ENCODE data around the gene DDX39B. TPM values are rescaled to one million over a fixed set of nuclear protein-coding genes. Genes with fewer than 3 reads are reported as not detected.

Gene DDX39B
- total and polyA plus RNA-seq, 2 of the 8 experiments (the other 6 are each of a cell fraction or from before 2014, with no cell fraction given) = 780 to 1,164 TPM

GRCh38 chr6:31528307-31528777, 13.5 kb downstream of the DDX39B start (continued):
- TF ChIP-seq ATF3 (IDR thresholded peaks at IDR 0.05; ENCODE audit: insufficient read depth, low read depth, low read length) (no peak), KDM5A (IDR thresholded peaks at IDR 0.05; ENCODE audit: low read length) (no peak), KDM1A (IDR thresholded peaks at IDR 0.05; ENCODE audit: borderline replicate concordance, low read length) (no peak)

Data from H1 (cell line).